Fibroblast of the aortic adventitia (primary cell): ENCODE data around the gene EFCAB11. TPM values are rescaled to one million over a fixed set of nuclear protein-coding genes. Genes with fewer than 3 reads are reported as not detected.

Source experiments
- DNase-seq: peaks from one replicate; pipeline ENCODE4 v3.0.0-alpha.2; 2010; ENCODE audit warnings: low read depth
- H3K4me3 ChIP-seq: 2 replicates; pipeline ENCODE4 v1.5.1; 2011; ENCODE audit warnings: low read depth, mild to moderate bottlenecking, control low read depth, low read length, moderate library complexity
- total RNA-seq: library from RNA; depleted of rRNA; stranded (reverse); fragments of >200 nt; gene quantifications from 2 replicates; pipeline ENCODE4 v1.2.3, GENCODE V29; 2012; ENCODE audit warnings: low replicate concordance
- TF ChIP-seq, protein P1 (sequence below): IDR thresholded peaks from 2 replicates; pipeline ENCODE4 v1.5.1; 2011; ENCODE audit warnings: mild to moderate bottlenecking, low read length, control low read depth, inconsistent platforms; ENCODE audit not compliant: insufficient read depth

The EFCAB11 gene
- total RNA-seq, 1 donor, result 11.1 TPM

DNA sequence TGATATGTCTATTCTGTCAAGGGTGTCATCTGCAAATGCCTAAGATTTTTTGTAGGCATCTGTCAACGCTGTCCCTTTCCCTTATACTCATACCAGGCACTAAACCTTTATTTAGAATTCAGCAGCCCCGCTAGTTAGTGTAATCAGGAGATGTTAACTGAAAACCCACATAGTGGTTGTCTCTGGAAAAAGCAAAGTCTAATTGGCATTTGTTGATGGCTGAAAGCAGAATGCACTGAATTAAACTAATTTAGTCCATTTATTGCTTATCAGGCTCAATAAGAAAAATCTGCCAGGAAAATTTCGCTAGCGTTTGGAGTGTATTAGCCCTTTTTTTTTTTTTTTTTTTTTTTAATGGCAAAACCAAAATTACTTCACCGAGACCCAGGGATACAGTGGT is 35.7 kb upstream of the EFCAB11 start:
- DNase-seq, result no peak
- TF ChIP-seq, protein P1, sequence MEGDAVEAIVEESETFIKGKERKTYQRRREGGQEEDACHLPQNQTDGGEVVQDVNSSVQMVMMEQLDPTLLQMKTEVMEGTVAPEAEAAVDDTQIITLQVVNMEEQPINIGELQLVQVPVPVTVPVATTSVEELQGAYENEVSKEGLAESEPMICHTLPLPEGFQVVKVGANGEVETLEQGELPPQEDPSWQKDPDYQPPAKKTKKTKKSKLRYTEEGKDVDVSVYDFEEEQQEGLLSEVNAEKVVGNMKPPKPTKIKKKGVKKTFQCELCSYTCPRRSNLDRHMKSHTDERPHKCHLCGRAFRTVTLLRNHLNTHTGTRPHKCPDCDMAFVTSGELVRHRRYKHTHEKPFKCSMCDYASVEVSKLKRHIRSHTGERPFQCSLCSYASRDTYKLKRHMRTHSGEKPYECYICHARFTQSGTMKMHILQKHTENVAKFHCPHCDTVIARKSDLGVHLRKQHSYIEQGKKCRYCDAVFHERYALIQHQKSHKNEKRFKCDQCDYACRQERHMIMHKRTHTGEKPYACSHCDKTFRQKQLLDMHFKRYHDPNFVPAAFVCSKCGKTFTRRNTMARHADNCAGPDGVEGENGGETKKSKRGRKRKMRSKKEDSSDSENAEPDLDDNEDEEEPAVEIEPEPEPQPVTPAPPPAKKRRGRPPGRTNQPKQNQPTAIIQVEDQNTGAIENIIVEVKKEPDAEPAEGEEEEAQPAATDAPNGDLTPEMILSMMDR, result no peak
- H3K4me3 ChIP-seq, result no peak overlapping the region

DNA sequence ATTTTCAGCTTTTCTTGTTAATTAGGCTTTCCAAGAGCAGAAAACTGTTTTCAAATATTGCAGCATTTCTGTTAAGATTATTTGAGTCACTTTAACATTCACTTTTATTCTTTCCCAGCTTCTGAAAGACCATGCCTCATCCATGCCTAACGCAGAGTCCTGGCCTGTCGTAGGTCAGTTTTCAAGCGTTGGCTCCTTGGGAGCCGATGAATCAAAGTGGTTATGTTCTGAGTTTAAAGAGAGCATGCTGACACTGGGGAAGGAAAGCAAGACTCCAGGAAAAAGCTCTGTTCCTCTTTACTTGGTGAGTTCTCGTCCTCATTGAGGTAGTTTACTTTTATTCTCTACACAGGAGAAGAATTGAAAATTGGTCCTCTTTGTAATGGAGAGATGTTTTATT is 34.3 kb upstream of the EFCAB11 start:
- TF ChIP-seq, protein P1, result no peak
- no peak for DNase-seq
- no peak overlapping the region for H3K4me3 ChIP-seq

DNA sequence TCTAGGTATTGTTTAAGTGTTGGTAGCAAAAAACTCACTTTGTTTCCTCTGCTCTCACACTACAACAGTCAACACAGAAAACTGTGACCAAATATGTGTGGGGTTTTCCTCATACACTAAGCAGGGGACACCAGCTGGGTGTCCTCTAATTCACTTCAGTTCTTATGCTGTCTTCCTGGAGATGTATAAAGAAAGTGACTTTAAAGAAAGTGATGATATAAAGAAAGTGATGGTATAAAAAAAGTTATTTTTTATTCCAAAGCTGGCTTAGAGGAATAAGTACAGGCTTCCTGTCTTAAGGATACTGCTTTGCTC is 32.6 kb upstream of the EFCAB11 start:
- TF ChIP-seq, protein P1, result no peak
- no peak overlapping the region for H3K4me3 ChIP-seq
- no peak for DNase-seq

DNA sequence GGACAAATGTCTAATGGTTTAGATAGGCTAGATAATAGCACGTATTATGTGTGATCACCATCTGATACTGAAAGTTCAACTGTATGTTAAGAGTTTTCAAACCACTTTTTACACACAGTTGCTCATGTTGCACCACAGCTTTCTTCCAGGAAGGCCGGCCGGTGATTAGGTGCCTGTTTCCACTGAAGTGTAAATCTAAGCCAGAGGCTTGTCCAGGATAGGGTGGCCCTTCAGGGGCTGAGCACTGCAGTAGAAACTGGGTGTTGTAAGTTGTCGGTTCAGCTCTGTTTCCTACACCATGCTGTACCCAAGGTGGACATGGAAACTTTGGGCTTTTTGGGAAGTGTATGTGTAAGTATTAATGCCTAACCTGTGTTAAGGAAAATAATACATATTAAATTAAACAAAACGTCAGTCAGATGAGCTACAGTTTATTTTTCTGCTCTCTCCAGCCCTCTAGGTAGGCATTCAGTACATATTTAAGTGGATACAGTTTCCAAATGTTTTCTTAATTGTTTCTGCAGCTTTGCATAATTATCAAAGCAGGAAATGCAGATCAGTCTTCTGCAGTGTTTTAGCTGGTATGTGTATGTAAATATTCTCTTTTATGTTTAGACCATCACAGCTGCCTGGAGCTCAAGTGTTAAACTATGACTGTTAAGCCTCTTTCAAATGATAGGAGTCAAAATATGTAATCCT is 32.1 kb upstream of the EFCAB11 start:
- TF ChIP-seq, protein P1, result no peak
- DNase-seq, result no peak
- H3K4me3 ChIP-seq, result no peak overlapping the region

DNA sequence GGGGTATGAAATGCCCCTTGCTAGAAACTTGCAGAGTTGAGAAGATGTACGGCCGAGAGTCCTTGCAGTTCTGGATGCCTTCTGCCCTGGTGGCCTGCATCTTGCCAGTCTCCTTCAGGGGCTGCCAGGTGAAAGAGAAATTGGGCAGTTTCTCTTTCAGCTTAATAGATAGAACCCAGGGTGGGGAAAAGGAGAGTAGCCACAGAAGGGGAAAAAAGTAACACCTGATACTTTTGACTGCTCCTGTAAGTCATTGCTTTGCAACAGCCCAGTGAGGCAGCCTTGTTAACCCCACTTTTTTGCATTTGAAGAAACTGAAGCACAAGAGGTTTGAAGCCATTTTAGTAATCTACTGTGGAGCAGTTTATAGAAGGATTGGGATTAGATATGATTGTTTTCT is 28.8 kb upstream of the EFCAB11 start:
- DNase-seq, result no peak
- H3K4me3 ChIP-seq, result no peak overlapping the region
- TF ChIP-seq, protein P1, result no peak

DNA sequence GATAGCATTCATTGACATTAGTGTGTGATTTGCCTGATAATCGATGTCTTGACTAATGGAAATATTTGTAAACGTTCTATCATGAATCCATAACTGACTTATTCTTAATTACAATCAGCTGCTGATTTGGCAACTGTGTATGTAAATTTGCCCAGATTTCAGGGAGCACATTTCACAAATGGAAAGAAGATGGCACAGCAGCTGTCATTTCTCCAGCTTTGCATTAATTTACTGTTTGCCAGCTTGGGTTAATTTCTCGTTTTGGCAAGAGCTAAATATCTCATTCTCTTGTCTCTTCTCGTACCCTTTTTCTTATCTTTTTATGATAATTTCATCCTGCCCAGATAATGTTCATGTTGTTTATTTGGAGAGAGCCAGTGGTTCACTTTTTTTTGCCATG is 24.1 kb upstream of the EFCAB11 start:
- TF ChIP-seq, protein P1, result no peak
- no peak overlapping the region for H3K4me3 ChIP-seq
- no peak for DNase-seq

DNA sequence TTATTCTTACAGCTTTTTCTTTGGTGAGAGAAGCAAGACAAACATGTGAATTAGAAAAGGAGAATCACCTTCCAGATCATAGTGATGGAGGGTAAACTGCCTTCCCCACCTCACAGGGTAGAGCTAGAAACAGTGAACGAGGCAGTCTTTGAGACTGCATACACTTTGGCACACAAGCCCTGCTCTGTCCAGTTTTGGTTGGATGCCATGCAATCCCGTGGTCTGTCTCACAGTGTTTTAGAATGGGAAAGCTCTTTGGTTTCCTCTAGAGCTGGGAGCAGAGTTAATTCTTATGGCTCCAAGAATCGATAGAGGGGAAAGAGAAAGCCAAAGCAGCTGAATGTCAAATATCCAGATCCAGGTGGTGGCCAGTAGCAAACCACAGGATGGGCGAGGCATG is 23.1 kb upstream of the EFCAB11 start:
- no peak for DNase-seq
- TF ChIP-seq, protein P1, result no peak
- H3K4me3 ChIP-seq, result no peak overlapping the region
